GM18511 (cell line): ENCODE measurements around the gene KDM4B.
A peak's percentile ranks its signal among the peaks of the same experiment; 100 is the strongest.
"Not testable (repeated sequence)": the region's sequence is repeated elsewhere in the genome, so short reads cannot be mapped to it uniquely, and the experiment has no call there.

Experiments
- ATAC-seq: cut with Tn5 transposase; IDR thresholded peaks from one replicate; pipeline ENCODE4 v1.9.1; 2021; ENCODE audit warnings: mild to moderate bottlenecking, moderate library complexity; ENCODE audit not compliant: unreplicated experiment

KDM4B gene

GRCh38 chr19:5012688-5013457 is 44.0 kb downstream of the KDM4B start:
- no peak for ATAC-seq

GRCh38 chr19:5013761-5014160 is 44.8 kb downstream of the KDM4B start:
- ATAC-seq = no peak

GRCh38 chr19:5014941-5015340 is 46.0 kb downstream of the KDM4B start:
- no peak for ATAC-seq

- ATAC-seq = no peak
Measured at GRCh38 chr19:5016268-5016667, 47.4 kb downstream of the KDM4B start.

GRCh38 chr19:5016781-5017180 is 47.9 kb downstream of the KDM4B start:
- no peak for ATAC-seq

GRCh38 chr19:5017235-5017634 is 48.3 kb downstream of the KDM4B start:
- no peak for ATAC-seq

- ATAC-seq = no peak
Measured at GRCh38 chr19:5018224-5019015, 49.5 kb downstream of the KDM4B start.

GRCh38 chr19:5020368-5020767 is 51.5 kb downstream of the KDM4B start:
- ATAC-seq = no peak

- no peak for ATAC-seq
Measured at GRCh38 chr19:5021046-5021445, 52.1 kb downstream of the KDM4B start.

- ATAC-seq = no peak
Measured at GRCh38 chr19:5022066-5022860, 53.4 kb downstream of the KDM4B start.

- no peak for ATAC-seq
Measured at GRCh38 chr19:5023128-5023571, 54.2 kb downstream of the KDM4B start.

- no peak for ATAC-seq
Measured at GRCh38 chr19:5024282-5024681, 55.4 kb downstream of the KDM4B start.

GRCh38 chr19:5025027-5025426 is 56.1 kb downstream of the KDM4B start:
- no peak for ATAC-seq

GRCh38 chr19:5026706-5027273 is 57.9 kb downstream of the KDM4B start:
- ATAC-seq = no peak

- no peak for ATAC-seq
Measured at GRCh38 chr19:5028229-5028886, 59.4 kb downstream of the KDM4B start.

- not testable (repeated sequence) for ATAC-seq
Measured at GRCh38 chr19:5029596-5029995, 60.7 kb downstream of the KDM4B start.

- no peak for ATAC-seq
Measured at GRCh38 chr19:5030136-5030820, 61.4 kb downstream of the KDM4B start.

- no peak for ATAC-seq
Measured at GRCh38 chr19:5030822-5031221, 61.9 kb downstream of the KDM4B start.

GRCh38 chr19:5031231-5032100 is 62.6 kb downstream of the KDM4B start:
- ATAC-seq = peak; percentile 56
